ELF-1 (cell line): ENCODE data around the gene BTBD8.
"Not testable (repeated sequence)": the region's sequence is repeated elsewhere in the genome, so short reads cannot be mapped to it uniquely, and the experiment has no call there.

ENCODE experiments used
- DNase-seq: peaks from one replicate; pipeline ENCODE4 v3.0.0-alpha.2; 2016; ENCODE audit warnings: low read depth, low spot score

BTBD8 gene

GRCh38 chr1:92080128-92080985 lies at the start of gene BTBD8:
TSS of gene BTBD8 (plus strand) at chr1:92080345. CDS start at chr1:92080572, 227 bp downstream.
- DNase-seq = peak; percentile 97

- peak; percentile 32 for DNase-seq
Measured at GRCh38 chr1:92030656-92031107, 49.5 kb upstream of the BTBD8 start.

- DNase-seq = no peak
Measured at GRCh38 chr1:92031281-92032110, 48.6 kb upstream of the BTBD8 start.

GRCh38 chr1:92037400-92037799 lies 42.7 kb upstream of the BTBD8 start:
- DNase-seq = no peak

- DNase-seq = no peak
Measured at GRCh38 chr1:92038695-92039346, 41.3 kb upstream of the BTBD8 start.

- DNase-seq = no peak
Measured at GRCh38 chr1:92040971-92041370, 39.2 kb upstream of the BTBD8 start.

- peak; percentile 92 for DNase-seq
Measured at GRCh38 chr1:92043621-92044020, 36.5 kb upstream of the BTBD8 start.

GRCh38 chr1:92045766-92046495 lies 34.2 kb upstream of the BTBD8 start:
- no peak for DNase-seq

GRCh38 chr1:92051948-92052347 lies 28.2 kb upstream of the BTBD8 start:
- DNase-seq = no peak

- DNase-seq = no peak
Measured at GRCh38 chr1:92065042-92065441, 15.1 kb upstream of the BTBD8 start.

GRCh38 chr1:92066321-92066720 lies 13.8 kb upstream of the BTBD8 start:
- DNase-seq = no peak

GRCh38 chr1:92070892-92071291 lies 9.3 kb upstream of the BTBD8 start:
- DNase-seq = no peak

- not testable (repeated sequence) for DNase-seq
Measured at GRCh38 chr1:92074446-92074845, 5.7 kb upstream of the BTBD8 start.

GRCh38 chr1:92075311-92075710 lies 4.8 kb upstream of the BTBD8 start, which contains the start of gene SETSIP:
TSS of gene SETSIP (minus strand) at chr1:92075411. CDS start at chr1:92075411, 0 bp downstream.
- DNase-seq = no peak

GRCh38 chr1:92076363-92076762 lies 3.8 kb upstream of the BTBD8 start:
- no peak for DNase-seq

- not testable (repeated sequence) for DNase-seq
Measured at GRCh38 chr1:92078077-92078476, 2.1 kb upstream of the BTBD8 start.

- DNase-seq = no peak
Measured at GRCh38 chr1:92079441-92079840, 704 bp upstream of the BTBD8 start.

GRCh38 chr1:92081031-92081430 lies 886 bp downstream of the BTBD8 start:
- DNase-seq = no peak

- DNase-seq = no peak
Measured at GRCh38 chr1:92084651-92085050, 4.5 kb downstream of the BTBD8 start.

- DNase-seq = no peak
Measured at GRCh38 chr1:92085727-92086126, 5.6 kb downstream of the BTBD8 start.

GRCh38 chr1:92087542-92087941 lies 7.4 kb downstream of the BTBD8 start:
- DNase-seq = no peak
